K562 (cell line): ENCODE results near the gene SPTSSA. TPM values are rescaled to one million over a fixed set of nuclear protein-coding genes. Genes with fewer than 3 reads are reported as not detected.
A peak's percentile ranks its signal among the peaks of the same experiment; 100 is the strongest.

Source experiments
- BACH1 ChIP-seq: fragments of 200-800 bp; sonication (Bioruptor generic); IDR thresholded peaks from 2 replicates; pipeline ENCODE4 v1.6.1; 2016; ENCODE audit warnings: missing genetic modification characterization, missing compliant biosample characterization
- FOXA3 ChIP-seq, 2 experiments: fragments of 450-650 bp in 1 of 2; sonication (generic) in 1 of 2; formaldehyde crosslinking; IDR thresholded peaks in 1 of 2; conservative IDR thresholded peaks in 1 of 2; 2 replicates each; pipeline versions ENCODE4 v1.4.0 to v1.8.0; 2020 to 2022; ENCODE audit warnings: mild to moderate bottlenecking in 2 of 2, missing genetic modification reagents in 1 of 2
- HLTF ChIP-seq: fragments of 450-650 bp; IDR thresholded peaks from 2 replicates; pipeline ENCODE4 v1.6.1; 2016
- NFE2L1 ChIP-seq: fragments of 450-650 bp; IDR thresholded peaks from 2 replicates; pipeline ENCODE4 v1.6.1; 2016; ENCODE audit warnings: missing genetic modification characterization, low read depth, mild to moderate bottlenecking, missing compliant biosample characterization, moderate library complexity, borderline replicate concordance
- PTRF ChIP-seq: fragments of 450-650 bp; IDR thresholded peaks from 2 replicates; pipeline ENCODE4 v1.6.1; 2016; ENCODE audit warnings: mild to moderate bottlenecking, missing genetic modification characterization, missing compliant biosample characterization
- RAD21 ChIP-seq, 2 experiments: fragments of 250-450 bp in 1 of 2; fragments of 450-650 bp in 1 of 2; sonication (Bioruptor Pico) in 1 of 2; formaldehyde crosslinking in 1 of 2; IDR thresholded peaks in 1 of 2; conservative IDR thresholded peaks in 1 of 2; 2 replicates each; pipeline versions ENCODE4 v1.4.0 to v1.8.0; 2020 to 2022; ENCODE audit warnings: mild to moderate bottlenecking in 2 of 2, moderate library complexity in 1 of 2
- RFX5 ChIP-seq: IDR thresholded peaks from 2 replicates; pipeline ENCODE4 v1.6.1; 2011; ENCODE audit warnings: low read depth, mild to moderate bottlenecking, improper control_type of control experiment, low read length
- ZNF311 ChIP-seq: fragments of 250-450 bp; sonication (Bioruptor Pico); IDR thresholded peaks from 2 replicates; pipeline ENCODE4 v1.4.0; 2020; ENCODE audit warnings: mild to moderate bottlenecking, moderate library complexity
- ZNF707 ChIP-seq: fragments of 250-450 bp; sonication (Bioruptor Pico); conservative IDR thresholded peaks from 2 replicates; pipeline ENCODE4 v1.8.0; 2022; ENCODE audit warnings: inconsistent platforms, mild to moderate bottlenecking, moderate library complexity
- ZNF778 ChIP-seq: fragments of 450-650 bp; formaldehyde crosslinking; IDR thresholded peaks from 2 replicates; pipeline ENCODE4 v1.4.0; 2020; ENCODE audit warnings: mild to moderate bottlenecking, moderate library complexity
- polyA plus RNA-seq, 8 experiments: library from polyadenylated mRNA; depleted of rRNA in 4 of 8; stranded (reverse) in 5 of 8; unstranded in 3 of 8; fragments of >200 nt; fragmentation: Nextera tagmentation in 2 of 8; fragmentation: Illumina TruSeq in 1 of 8; extraction: Ambion mirVana in 2 of 8; extraction: Trizol in 1 of 8; gene quantifications; 2 replicates each; pipeline versions ENCODE4 v1.2.1 to v1.2.3, GENCODE V29; 2011 to 2014; ENCODE audit warnings: inconsistent platforms in 1 of 8, missing spikeins in 1 of 8
- total RNA-seq, 7 experiments: library from RNA; depleted of rRNA in 6 of 7; stranded (reverse); fragments of >200 nt in 6 of 7; fragmentation: Illumina TruSeq in 2 of 7; extraction: Trizol in 2 of 7; gene quantifications; 2 replicates each; pipeline versions ENCODE4 v1.2.1 to v1.2.3, GENCODE V29; 2011 to 2021; ENCODE audit warnings: low replicate concordance in 1 of 7
- TF ChIP-seq, protein P1 (sequence below): sonication (generic); formaldehyde crosslinking; IDR thresholded peaks from 2 replicates; pipeline ENCODE4 v1.4.0; 2020; ENCODE audit warnings: mild to moderate bottlenecking, missing genetic modification reagents
- TF ChIP-seq, protein P2 (sequence below), 2 experiments: IDR thresholded peaks; 2 replicates each; pipeline ENCODE4 v1.6.1; 2011; ENCODE audit warnings: borderline replicate concordance in 1 of 2, control low read depth in 1 of 2, low read depth in 1 of 2, low read length in 1 of 2, mild to moderate bottlenecking in 1 of 2, mixed read lengths in 1 of 2, moderate library complexity in 1 of 2; ENCODE audit not compliant: insufficient read depth in 1 of 2, insufficient read length in 1 of 2, poor library complexity in 1 of 2, severe bottlenecking in 1 of 2; ENCODE audit errors: extremely low read depth in 1 of 2
- TF ChIP-seq, protein P3 (sequence below): sonication (generic); formaldehyde crosslinking; IDR thresholded peaks from 2 replicates; pipeline ENCODE4 v1.8.0; 2023; ENCODE audit warnings: mild to moderate bottlenecking, missing genetic modification reagents
- TF ChIP-seq, protein P4 (sequence below): sonication (generic); formaldehyde crosslinking; IDR thresholded peaks from 2 replicates; pipeline ENCODE4 v1.8.0; 2022; ENCODE audit warnings: mild to moderate bottlenecking, missing genetic modification reagents
- TF ChIP-seq, protein P5 (sequence below), 2 experiments: fragments of 450-650 bp in 1 of 2; sonication (generic) in 1 of 2; formaldehyde crosslinking in 1 of 2; IDR thresholded peaks in 1 of 2; conservative IDR thresholded peaks in 1 of 2; 2 replicates each; pipeline versions ENCODE4 v1.6.1 to v1.8.1; 2016 to 2023; ENCODE audit warnings: mild to moderate bottlenecking in 2 of 2, moderate library complexity in 2 of 2, inconsistent platforms in 1 of 2, missing genetic modification reagents in 1 of 2

Gene SPTSSA
- total and polyA plus RNA-seq, 9 of the 15 experiments (the other 6 are each of a cell fraction or from before 2014, with no cell fraction given): 6.8 to 35.7 (median 22.0) TPM

DNA sequence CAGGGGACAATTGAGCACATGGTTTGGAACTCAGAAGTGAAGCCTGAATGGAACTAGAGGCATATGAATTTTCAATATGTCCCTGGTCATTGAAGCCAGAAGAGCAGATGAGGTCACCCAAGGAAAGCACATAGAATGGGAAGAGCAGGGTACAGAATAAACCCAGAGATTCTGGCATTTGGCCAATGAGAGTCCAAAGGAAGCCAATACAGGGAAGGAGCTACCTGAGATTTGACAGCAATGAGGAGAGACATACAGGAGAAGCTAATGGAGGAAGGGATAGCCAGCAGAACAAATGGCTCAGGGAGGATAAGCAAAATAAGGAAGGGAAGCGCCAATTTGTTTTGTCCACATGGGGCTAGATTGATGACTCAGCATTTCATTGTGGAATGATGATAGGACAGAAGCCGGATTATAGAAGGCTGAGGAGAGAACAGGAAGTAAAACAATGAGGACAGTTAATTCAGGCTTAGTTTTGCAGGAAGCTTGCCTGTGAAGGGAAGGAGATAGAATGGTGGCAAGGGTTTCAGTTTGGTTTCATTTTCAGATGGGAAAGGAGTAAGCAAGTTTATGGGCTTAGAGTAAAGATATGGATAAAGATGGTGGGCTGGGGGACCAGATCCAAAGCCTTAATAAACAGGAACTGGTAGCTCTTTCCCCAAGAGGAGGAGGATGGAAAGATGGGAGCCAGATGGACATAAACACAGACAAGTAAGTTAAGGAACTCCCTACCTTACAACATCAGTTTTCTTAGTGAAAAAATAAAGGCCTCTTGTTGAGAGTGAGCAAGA lies 3.2 kb upstream of the SPTSSA start (continued):
- TF ChIP-seq, protein P1, sequence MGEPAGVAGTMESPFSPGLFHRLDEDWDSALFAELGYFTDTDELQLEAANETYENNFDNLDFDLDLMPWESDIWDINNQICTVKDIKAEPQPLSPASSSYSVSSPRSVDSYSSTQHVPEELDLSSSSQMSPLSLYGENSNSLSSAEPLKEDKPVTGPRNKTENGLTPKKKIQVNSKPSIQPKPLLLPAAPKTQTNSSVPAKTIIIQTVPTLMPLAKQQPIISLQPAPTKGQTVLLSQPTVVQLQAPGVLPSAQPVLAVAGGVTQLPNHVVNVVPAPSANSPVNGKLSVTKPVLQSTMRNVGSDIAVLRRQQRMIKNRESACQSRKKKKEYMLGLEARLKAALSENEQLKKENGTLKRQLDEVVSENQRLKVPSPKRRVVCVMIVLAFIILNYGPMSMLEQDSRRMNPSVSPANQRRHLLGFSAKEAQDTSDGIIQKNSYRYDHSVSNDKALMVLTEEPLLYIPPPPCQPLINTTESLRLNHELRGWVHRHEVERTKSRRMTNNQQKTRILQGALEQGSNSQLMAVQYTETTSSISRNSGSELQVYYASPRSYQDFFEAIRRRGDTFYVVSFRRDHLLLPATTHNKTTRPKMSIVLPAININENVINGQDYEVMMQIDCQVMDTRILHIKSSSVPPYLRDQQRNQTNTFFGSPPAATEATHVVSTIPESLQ (CRISPR knock-in tag): no peak
- TF ChIP-seq ZNF311: no peak
- TF ChIP-seq HLTF: no peak
- TF ChIP-seq, protein P2, sequence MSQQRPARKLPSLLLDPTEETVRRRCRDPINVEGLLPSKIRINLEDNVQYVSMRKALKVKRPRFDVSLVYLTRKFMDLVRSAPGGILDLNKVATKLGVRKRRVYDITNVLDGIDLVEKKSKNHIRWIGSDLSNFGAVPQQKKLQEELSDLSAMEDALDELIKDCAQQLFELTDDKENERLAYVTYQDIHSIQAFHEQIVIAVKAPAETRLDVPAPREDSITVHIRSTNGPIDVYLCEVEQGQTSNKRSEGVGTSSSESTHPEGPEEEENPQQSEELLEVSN (IDR thresholded peaks at IDR 0.05; ENCODE audit: borderline replicate concordance in 1 of 2, extremely low read depth in 1 of 2, insufficient read depth in 1 of 2, insufficient read length in 1 of 2, low read depth in 1 of 2, low read length in 1 of 2, poor library complexity in 1 of 2, severe bottlenecking in 1 of 2): peak; percentile 11 to 49
- no peak for TF ChIP-seq ZNF707 (CRISPR knock-in tag)
- no peak for TF ChIP-seq RFX5
- 0 out of 4 replicates have a peak, but pooled peaks of 1 of the 2 experiments have one; percentile 6 for TF ChIP-seq FOXA3 (CRISPR knock-in tag; conservative IDR thresholded peaks at IDR 0.05 in 1 of 2, IDR thresholded peaks at IDR 0.05 in 1 of 2)
- TF ChIP-seq, protein P3, sequence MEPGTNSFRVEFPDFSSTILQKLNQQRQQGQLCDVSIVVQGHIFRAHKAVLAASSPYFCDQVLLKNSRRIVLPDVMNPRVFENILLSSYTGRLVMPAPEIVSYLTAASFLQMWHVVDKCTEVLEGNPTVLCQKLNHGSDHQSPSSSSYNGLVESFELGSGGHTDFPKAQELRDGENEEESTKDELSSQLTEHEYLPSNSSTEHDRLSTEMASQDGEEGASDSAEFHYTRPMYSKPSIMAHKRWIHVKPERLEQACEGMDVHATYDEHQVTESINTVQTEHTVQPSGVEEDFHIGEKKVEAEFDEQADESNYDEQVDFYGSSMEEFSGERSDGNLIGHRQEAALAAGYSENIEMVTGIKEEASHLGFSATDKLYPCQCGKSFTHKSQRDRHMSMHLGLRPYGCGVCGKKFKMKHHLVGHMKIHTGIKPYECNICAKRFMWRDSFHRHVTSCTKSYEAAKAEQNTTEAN (CRISPR knock-in tag): no peak
- no peak for TF ChIP-seq RAD21 (CRISPR knock-in tag; conservative IDR thresholded peaks at IDR 0.05 in 1 of 2, IDR thresholded peaks at IDR 0.05 in 1 of 2)
- peak; percentile 95 for TF ChIP-seq NFE2L1 (tag)
- no peak for TF ChIP-seq PTRF (tag)
- no peak for TF ChIP-seq ZNF778 (CRISPR knock-in tag)
- peak; percentile 98 for TF ChIP-seq BACH1 (tag)
- TF ChIP-seq, protein P4, sequence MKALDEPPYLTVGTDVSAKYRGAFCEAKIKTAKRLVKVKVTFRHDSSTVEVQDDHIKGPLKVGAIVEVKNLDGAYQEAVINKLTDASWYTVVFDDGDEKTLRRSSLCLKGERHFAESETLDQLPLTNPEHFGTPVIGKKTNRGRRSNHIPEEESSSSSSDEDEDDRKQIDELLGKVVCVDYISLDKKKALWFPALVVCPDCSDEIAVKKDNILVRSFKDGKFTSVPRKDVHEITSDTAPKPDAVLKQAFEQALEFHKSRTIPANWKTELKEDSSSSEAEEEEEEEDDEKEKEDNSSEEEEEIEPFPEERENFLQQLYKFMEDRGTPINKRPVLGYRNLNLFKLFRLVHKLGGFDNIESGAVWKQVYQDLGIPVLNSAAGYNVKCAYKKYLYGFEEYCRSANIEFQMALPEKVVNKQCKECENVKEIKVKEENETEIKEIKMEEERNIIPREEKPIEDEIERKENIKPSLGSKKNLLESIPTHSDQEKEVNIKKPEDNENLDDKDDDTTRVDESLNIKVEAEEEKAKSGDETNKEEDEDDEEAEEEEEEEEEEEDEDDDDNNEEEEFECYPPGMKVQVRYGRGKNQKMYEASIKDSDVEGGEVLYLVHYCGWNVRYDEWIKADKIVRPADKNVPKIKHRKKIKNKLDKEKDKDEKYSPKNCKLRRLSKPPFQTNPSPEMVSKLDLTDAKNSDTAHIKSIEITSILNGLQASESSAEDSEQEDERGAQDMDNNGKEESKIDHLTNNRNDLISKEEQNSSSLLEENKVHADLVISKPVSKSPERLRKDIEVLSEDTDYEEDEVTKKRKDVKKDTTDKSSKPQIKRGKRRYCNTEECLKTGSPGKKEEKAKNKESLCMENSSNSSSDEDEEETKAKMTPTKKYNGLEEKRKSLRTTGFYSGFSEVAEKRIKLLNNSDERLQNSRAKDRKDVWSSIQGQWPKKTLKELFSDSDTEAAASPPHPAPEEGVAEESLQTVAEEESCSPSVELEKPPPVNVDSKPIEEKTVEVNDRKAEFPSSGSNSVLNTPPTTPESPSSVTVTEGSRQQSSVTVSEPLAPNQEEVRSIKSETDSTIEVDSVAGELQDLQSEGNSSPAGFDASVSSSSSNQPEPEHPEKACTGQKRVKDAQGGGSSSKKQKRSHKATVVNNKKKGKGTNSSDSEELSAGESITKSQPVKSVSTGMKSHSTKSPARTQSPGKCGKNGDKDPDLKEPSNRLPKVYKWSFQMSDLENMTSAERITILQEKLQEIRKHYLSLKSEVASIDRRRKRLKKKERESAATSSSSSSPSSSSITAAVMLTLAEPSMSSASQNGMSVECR (CRISPR knock-in tag): no peak
- TF ChIP-seq, protein P5, sequence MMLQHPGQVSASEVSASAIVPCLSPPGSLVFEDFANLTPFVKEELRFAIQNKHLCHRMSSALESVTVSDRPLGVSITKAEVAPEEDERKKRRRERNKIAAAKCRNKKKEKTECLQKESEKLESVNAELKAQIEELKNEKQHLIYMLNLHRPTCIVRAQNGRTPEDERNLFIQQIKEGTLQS (IDR thresholded peaks at IDR 0.05): peak; percentile 75
- TF ChIP-seq, protein P5 (CRISPR knock-in tag; conservative IDR thresholded peaks at IDR 0.05): no peak
